WERI-Rb-1 (cell line): ENCODE data around the gene BMP10.

Source experiments
- DNase-seq: peaks from one replicate; pipeline ENCODE4 v3.0.0-alpha.2; 2020
- H3K27ac ChIP-seq: fragments of 250-450 bp; sonication (Bioruptor Pico); 2 replicates; pipeline ENCODE4 v1.5.1; 2020; ENCODE audit warnings: mild to moderate bottlenecking, moderate library complexity
- H3K27me3 ChIP-seq: fragments of 250-450 bp; sonication (Bioruptor Pico); 2 replicates; pipeline ENCODE4 v1.5.1; 2021; ENCODE audit warnings: mild to moderate bottlenecking, low read depth, moderate library complexity; ENCODE audit not compliant: insufficient read depth, severe bottlenecking
- H3K36me3 ChIP-seq: fragments of 250-450 bp; sonication (Bioruptor Pico); 2 replicates; pipeline ENCODE4 v1.5.1; 2020; ENCODE audit warnings: mild to moderate bottlenecking, moderate library complexity
- H3K4me3 ChIP-seq: 2 replicates; pipeline ENCODE4 v1.5.1; 2011; ENCODE audit warnings: low read depth, mild to moderate bottlenecking, control low read depth, low read length
- H3K9me3 ChIP-seq: fragments of 250-450 bp; sonication (Bioruptor Pico); 2 replicates; pipeline ENCODE4 v1.5.1; 2021; ENCODE audit warnings: mild to moderate bottlenecking, moderate library complexity; ENCODE audit not compliant: severe bottlenecking
- TF ChIP-seq, protein P1 (sequence below): IDR thresholded peaks from 2 replicates; pipeline ENCODE4 v1.5.1; 2011; ENCODE audit warnings: low read depth, mild to moderate bottlenecking, control low read depth, inconsistent platforms, low read length

The BMP10 gene

DNA sequence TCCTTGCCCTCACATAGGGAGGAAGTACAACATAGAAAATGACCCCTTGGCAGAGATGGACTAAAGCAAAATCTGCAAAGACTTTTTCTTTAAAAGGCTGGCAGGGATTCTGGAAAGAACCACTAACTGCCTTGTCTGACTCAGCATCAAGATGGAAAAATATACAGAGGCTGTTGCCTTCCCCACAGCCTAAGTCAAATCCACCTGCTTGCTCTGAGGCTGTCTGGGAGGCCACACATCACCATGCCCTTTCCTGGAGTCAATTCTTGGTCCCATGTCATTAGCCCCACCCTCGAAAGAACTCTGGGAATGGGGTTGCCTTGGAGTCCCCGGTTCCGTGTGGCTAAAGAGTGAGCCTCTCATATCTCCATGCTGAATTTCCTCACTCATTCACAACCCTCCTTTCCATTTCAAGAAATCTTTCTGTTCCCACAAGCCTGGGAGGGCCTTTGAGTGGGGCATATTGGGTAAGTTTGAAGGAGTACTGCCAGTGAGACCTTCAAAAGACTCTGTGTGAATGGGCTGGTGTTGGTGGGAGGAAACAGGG is 39.4 kb downstream of the BMP10 start:
- no peak overlapping the region for H3K27ac ChIP-seq
- no peak for DNase-seq
- H3K4me3 ChIP-seq: no peak overlapping the region
- no peaks in the 10 kb centered on the region for H3K9me3 ChIP-seq
- H3K36me3 ChIP-seq: no peaks in the 10 kb centered on the region
- TF ChIP-seq, protein P1, sequence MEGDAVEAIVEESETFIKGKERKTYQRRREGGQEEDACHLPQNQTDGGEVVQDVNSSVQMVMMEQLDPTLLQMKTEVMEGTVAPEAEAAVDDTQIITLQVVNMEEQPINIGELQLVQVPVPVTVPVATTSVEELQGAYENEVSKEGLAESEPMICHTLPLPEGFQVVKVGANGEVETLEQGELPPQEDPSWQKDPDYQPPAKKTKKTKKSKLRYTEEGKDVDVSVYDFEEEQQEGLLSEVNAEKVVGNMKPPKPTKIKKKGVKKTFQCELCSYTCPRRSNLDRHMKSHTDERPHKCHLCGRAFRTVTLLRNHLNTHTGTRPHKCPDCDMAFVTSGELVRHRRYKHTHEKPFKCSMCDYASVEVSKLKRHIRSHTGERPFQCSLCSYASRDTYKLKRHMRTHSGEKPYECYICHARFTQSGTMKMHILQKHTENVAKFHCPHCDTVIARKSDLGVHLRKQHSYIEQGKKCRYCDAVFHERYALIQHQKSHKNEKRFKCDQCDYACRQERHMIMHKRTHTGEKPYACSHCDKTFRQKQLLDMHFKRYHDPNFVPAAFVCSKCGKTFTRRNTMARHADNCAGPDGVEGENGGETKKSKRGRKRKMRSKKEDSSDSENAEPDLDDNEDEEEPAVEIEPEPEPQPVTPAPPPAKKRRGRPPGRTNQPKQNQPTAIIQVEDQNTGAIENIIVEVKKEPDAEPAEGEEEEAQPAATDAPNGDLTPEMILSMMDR: no peak
- H3K27me3 ChIP-seq: peaks cover 78% of the 10 kb centered on the region

DNA sequence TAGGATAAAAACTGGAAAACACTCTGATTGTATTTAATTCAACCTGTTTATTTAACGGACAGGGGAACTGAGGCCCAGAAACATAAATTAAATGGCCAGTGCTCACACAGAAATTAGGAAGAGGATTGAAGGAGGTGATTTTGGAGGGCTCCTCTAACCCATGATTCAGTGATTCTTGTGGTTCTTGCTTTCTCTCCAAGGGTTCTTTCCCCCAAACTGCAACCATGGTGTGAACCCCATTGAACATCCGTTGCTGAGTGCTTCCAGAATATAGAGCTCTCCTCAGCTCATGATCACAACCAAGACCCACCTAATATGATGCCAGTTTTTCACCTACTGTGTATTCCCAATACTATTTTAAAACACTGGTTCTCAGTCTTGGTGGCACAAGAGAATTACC is 41.4 kb downstream of the BMP10 start:
- Histone ChIP-seq H3K27me3 (peaks cover 82% of the 10 kb centered on the region), H3K4me3 (no peak overlapping the region), H3K36me3 (no peaks in the 10 kb centered on the region), H3K27ac (no peak overlapping the region), H3K9me3 (no peaks in the 10 kb centered on the region)
- TF ChIP-seq, protein P1: no peak
- no peak for DNase-seq

DNA sequence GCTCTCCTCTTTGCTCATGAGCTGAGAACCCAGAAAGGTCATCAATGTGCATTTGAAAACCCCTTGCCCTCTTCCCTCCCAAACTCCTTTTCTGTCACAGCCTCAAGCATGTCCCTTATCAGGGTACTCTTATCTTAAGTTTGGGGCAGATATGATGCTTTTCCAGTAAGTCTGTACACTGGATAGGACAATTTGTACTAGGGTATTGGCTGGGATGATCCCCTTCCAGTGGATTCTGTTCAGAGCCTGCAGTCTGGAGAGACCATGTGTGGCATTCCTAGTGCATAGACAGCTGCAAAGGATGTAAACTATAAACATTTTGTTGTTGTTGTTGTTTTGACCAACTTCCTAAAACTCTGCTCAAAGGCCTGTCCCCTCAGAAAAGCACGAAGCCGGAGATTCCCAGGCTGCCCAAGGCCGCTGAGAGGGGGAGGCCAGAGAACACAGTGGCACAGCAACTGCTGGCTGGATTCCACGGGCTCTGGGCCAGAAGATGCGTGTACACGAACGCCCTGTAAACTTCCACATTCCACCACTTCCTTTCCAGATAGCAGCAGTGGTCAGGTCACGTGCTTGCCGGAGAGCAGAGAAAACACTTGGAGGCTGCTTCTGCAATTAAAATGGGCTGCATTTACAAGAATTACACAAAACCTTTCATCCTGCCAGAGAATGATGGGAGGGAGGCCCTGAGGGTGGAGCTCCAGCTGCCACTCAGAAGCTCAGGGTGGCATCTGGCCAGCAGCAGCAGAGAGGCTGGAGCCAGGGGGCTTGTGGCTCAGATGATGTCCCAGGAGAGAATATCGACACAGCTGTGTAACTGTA is 42.1 kb downstream of the BMP10 start:
- Histone ChIP-seq H3K9me3 (no peaks in the 10 kb centered on the region), H3K27ac (no peak overlapping the region), H3K36me3 (no peaks in the 10 kb centered on the region), H3K27me3 (peaks cover 81% of the 10 kb centered on the region), H3K4me3 (no peak overlapping the region)
- no peak for DNase-seq
- TF ChIP-seq, protein P1: no peak

DNA sequence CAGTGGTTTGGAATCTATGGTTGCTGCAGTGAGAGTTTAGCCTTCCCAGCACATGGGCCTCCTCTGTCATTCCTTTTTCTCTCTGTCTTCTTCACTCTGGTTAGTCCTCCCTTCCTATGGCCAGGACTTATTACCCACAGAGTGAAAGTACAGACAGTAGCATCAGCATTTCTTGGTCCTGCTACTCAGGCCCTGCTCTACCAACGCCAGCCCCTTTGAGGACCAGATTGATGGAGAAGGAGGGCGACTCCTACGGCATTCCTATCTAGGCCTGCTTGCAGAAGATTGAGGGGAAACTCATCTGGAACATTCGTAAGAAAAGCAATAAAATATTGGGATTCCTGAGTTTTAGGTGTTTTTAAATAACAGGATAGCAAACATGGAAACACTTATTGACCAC is 43.5 kb downstream of the BMP10 start:
- TF ChIP-seq, protein P1: no peak
- no peak overlapping the region for H3K27ac ChIP-seq
- no peaks in the 10 kb centered on the region for H3K9me3 ChIP-seq
- no peak overlapping the region for H3K4me3 ChIP-seq
- DNase-seq: no peak
- peaks cover 80% of the 10 kb centered on the region for H3K27me3 ChIP-seq
- no peaks in the 10 kb centered on the region for H3K36me3 ChIP-seq

DNA sequence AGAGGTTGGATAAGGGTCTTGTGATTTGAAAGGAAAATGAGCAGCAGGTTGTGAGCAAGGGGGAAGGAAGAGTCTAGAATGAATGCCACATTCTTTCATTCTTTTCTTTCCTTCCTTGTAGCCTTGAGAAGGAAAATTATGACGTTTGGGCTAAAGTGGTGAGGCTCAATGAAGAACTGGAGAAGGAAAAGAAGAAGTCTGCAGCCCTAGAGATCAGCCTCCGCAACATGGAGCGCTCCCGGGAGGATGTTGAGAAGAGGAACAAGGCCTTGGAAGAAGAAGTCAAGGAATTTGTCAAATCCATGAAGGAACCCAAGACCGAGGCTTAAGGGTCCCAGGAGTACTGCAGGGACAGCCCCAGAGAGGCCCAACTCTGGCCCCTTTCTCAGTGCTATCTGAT is 45.3 kb downstream of the BMP10 start:
- TF ChIP-seq, protein P1: no peak
- H3K9me3 ChIP-seq: no peaks in the 10 kb centered on the region
- no peaks in the 10 kb centered on the region for H3K36me3 ChIP-seq
- no peak for DNase-seq
- H3K4me3 ChIP-seq: no peak overlapping the region
- peaks cover 82% of the 10 kb centered on the region for H3K27me3 ChIP-seq
- H3K27ac ChIP-seq: no peak overlapping the region
